ENCODE measurements around the gene KCNQ1OT1.
A peak's percentile ranks its signal among the peaks of the same experiment; 100 is the strongest.

- no peak for TF ChIP-seq CTCF (IDR thresholded peaks at IDR 0.05)
- TF ChIP-seq POLR2AphosphoS5 (IDR thresholded peaks at IDR 0.05): no peak
- TF ChIP-seq EP300 (IDR thresholded peaks at IDR 0.05): no peak
- peak; percentile 52 for TF ChIP-seq POLR2A (IDR thresholded peaks at IDR 0.05; ENCODE audit: low read depth)
Observed at GRCh38 chr11:2700415-2701211, 819 bp upstream of the KCNQ1OT1 start.
